ENCODE results near the gene MRPL49.

The MRPL49 gene

DNA sequence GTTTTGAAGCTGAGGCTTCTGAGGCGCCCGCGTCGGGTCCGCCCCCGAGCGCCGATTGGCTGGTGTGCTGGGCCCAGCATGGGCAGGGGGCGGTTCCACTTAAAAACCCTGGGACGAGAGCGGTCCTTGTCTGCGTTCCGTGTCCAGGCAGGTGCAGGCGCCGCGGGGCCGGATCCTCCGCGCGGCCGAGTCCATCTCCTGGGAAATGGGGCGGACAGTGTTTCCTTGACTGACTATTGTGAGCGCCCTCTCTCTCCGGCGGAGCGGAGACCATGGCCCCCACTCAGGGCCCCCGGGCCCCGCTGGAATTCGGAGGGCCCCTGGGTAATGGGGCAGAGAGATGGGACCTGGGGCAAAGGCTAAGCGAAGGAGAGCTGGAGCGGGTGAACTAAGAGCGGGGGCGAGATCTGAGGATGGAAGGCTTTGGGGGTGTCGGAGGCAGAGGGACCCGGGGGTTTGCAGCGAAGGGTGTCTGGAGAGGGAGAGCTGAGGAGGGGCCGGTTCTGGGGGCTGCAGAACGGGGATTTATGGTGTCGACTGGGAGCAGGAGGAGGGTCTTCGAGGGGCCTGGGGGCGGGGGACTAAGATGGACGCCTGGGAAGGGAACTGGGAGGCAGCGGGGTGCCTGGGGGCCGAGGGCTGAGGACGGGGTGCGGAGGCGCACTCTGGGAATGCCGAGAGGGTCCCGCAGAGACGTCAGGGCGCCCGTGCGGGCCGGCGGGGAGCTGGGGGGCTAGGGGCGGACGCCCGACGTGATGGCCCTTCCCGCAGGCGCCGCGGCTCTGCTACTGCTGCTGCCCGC is 10.2 kb upstream of the MRPL49 start, which contains the start of gene TM7SF2:
TSS of gene TM7SF2 (plus strand) at position 129 of the 802 bp plus-strand sequence. CDS start at position 273, 144 bp downstream.
- peak; percentile 87 to 93 (median 88) for DNase-seq
- H3K27ac ChIP-seq (ENCODE audit: insufficient read depth, low read length, poor library complexity, severe bottlenecking), result peak within 1 kb of the TSS; percentile 75
- H3K27me3 ChIP-seq (replicated peaks; ENCODE audit: control insufficient read depth, insufficient read depth, low read length, poor library complexity, severe bottlenecking), result no peaks in the 10 kb centered on the region
- peaks cover 24% of the 10 kb centered on the region for H3K36me3 ChIP-seq (ENCODE audit: control insufficient read depth, insufficient read depth, low read length)
- peak within 1 kb of the TSS; percentile 80 for H3K4me3 ChIP-seq (ENCODE audit: insufficient read depth, low read depth, low read length, poor library complexity, severe bottlenecking)
- peaks cover 45% of the 10 kb centered on the region for H3K4me1 ChIP-seq (ENCODE audit: control insufficient read depth, insufficient read depth, low read length, poor library complexity, severe bottlenecking)
- H3K9me3 ChIP-seq (ENCODE audit: control insufficient read depth, low read length), result no peaks in the 10 kb centered on the region

DNA sequence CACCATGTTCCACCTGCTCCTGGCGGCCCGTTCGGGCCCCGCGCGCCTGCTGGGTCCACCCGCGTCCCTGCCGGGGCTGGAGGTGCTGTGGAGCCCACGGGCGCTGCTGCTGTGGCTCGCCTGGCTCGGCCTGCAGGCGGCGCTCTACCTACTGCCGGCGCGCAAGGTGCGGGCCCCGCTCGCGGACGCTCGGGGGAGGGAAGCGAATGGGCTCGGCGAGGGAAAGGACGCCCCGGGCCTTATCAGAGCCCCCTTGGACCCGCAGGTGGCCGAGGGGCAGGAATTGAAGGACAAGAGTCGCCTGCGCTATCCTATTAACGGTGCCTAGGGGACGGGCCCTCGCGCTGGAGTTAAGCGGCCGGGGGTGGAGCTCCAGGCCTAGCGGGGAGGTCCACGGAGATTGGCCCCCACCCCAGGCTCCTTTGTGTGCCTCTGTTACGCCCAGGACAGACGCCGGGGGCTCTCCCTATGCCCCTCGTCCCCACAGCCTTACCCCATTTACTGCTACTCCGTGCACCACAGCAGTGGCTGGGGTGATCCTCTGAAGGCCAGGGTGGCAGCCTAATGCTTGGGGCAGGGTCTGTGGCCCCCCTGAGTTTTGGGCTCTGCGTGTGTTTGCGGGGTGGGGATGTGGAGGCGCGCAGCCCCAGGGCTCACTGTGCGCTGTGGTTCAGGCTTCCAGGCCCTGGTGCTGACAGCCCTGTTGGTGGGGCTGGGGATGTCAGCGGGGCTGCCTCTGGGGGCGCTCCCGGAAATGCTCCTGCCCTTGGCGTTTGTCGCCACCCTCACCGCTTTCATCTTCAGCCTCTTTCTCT is 9.4 kb upstream of the MRPL49 start:
- Histone ChIP-seq H3K4me1 (ENCODE audit: control insufficient read depth, insufficient read depth, low read length, poor library complexity, severe bottlenecking) (peaks cover 47% of the 10 kb centered on the region), H3K27ac (ENCODE audit: insufficient read depth, low read length, poor library complexity, severe bottlenecking) (peak overlapping the region; percentile 75), H3K4me3 (ENCODE audit: insufficient read depth, low read depth, low read length, poor library complexity, severe bottlenecking) (peak overlapping the region; percentile 80), H3K36me3 (ENCODE audit: control insufficient read depth, insufficient read depth, low read length) (peaks cover 24% of the 10 kb centered on the region), H3K27me3 (replicated peaks; ENCODE audit: control insufficient read depth, insufficient read depth, low read length, poor library complexity, severe bottlenecking) (no peaks in the 10 kb centered on the region), H3K9me3 (ENCODE audit: control insufficient read depth, low read length) (no peaks in the 10 kb centered on the region)
- peak; percentile 53 to 62 (median 59) for DNase-seq

DNA sequence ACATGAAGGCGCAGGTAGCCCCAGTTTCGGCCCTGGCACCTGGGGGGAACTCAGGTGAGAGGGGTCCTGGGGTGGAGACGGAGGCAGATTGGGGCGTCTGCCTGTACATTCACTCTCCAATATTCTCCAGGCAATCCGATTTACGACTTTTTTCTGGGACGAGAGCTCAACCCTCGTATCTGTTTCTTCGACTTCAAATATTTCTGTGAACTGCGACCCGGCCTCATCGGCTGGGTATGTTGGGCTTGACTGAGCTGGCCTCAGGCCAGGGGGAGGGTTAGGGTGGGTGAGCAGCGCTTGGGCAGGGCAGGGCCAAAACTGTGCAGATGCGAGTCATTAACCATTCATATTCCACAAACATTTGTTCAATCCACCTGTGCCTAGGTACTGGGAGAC is 8.8 kb upstream of the MRPL49 start:
- Histone ChIP-seq H3K4me3 (ENCODE audit: insufficient read depth, low read depth, low read length, poor library complexity, severe bottlenecking) (peak overlapping the region; percentile 80), H3K27me3 (replicated peaks; ENCODE audit: control insufficient read depth, insufficient read depth, low read length, poor library complexity, severe bottlenecking) (no peaks in the 10 kb centered on the region), H3K4me1 (ENCODE audit: control insufficient read depth, insufficient read depth, low read length, poor library complexity, severe bottlenecking) (peaks cover 50% of the 10 kb centered on the region), H3K9me3 (ENCODE audit: control insufficient read depth, low read length) (no peaks in the 10 kb centered on the region), H3K27ac (ENCODE audit: insufficient read depth, low read length, poor library complexity, severe bottlenecking) (no peak overlapping the region), H3K36me3 (ENCODE audit: control insufficient read depth, insufficient read depth, low read length) (peaks cover 27% of the 10 kb centered on the region)
- no peak for DNase-seq

DNA sequence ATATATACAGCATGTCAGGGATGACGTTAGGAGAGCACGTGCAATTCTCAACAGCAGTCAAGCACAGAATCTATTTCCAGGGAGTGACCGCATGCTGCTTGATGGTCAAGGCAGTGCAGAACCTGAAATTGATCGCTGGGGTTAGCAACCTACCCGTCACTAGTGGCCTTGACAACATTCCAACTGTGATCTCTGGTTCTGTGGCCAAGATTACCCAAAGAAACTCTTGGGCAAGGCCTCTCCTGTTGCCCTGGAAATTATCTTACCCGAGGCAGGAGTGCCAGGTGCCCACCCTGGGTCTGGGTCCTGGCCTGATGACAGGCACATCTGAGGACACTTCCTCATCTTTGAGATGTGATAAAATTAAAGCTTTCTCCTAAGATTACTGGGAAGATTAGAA is 8.3 kb upstream of the MRPL49 start:
- H3K36me3 ChIP-seq (ENCODE audit: control insufficient read depth, insufficient read depth, low read length), result peaks cover 27% of the 10 kb centered on the region
- H3K9me3 ChIP-seq (ENCODE audit: control insufficient read depth, low read length), result no peaks in the 10 kb centered on the region
- H3K4me1 ChIP-seq (ENCODE audit: control insufficient read depth, insufficient read depth, low read length, poor library complexity, severe bottlenecking), result peaks cover 50% of the 10 kb centered on the region
- H3K27ac ChIP-seq (ENCODE audit: insufficient read depth, low read length, poor library complexity, severe bottlenecking), result peak overlapping the region; percentile 36
- no peak overlapping the region for H3K4me3 ChIP-seq (ENCODE audit: insufficient read depth, low read depth, low read length, poor library complexity, severe bottlenecking)
- H3K27me3 ChIP-seq (replicated peaks; ENCODE audit: control insufficient read depth, insufficient read depth, low read length, poor library complexity, severe bottlenecking), result no peaks in the 10 kb centered on the region
- no peak for DNase-seq

DNA sequence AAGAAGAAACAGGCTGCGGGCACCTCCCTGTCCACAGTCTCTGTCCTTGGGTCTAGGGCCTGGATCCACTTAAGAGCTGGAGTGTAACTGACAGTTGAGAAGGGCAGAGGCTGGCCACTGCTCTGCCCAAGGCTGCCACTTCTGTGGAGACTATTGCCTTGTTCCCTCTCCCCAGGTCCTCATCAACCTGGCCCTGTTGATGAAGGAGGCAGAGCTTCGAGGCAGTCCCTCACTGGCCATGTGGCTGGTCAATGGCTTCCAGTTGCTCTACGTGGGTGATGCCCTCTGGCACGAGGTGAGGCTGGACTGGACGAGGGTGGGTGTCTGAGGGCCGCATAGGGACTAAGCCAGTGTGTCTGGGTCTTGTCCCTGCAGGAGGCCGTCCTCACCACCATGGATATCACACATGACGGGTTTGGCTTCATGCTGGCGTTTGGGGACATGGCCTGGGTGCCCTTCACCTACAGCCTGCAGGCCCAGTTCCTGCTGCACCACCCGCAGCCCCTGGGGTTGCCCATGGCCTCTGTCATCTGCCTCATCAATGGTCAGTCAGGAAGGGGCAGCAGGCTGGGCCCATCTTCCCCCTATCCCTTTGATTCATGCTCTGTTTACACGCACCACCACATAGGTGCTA is 7.5 kb upstream of the MRPL49 start:
- Histone ChIP-seq H3K4me1 (ENCODE audit: control insufficient read depth, insufficient read depth, low read length, poor library complexity, severe bottlenecking) (peaks cover 50% of the 10 kb centered on the region), H3K9me3 (ENCODE audit: control insufficient read depth, low read length) (no peaks in the 10 kb centered on the region), H3K4me3 (ENCODE audit: insufficient read depth, low read depth, low read length, poor library complexity, severe bottlenecking) (no peak overlapping the region), H3K36me3 (ENCODE audit: control insufficient read depth, insufficient read depth, low read length) (peaks cover 25% of the 10 kb centered on the region), H3K27ac (ENCODE audit: insufficient read depth, low read length, poor library complexity, severe bottlenecking) (peak overlapping the region; percentile 18), H3K27me3 (replicated peaks; ENCODE audit: control insufficient read depth, insufficient read depth, low read length, poor library complexity, severe bottlenecking) (no peaks in the 10 kb centered on the region)
- DNase-seq, result no peak

DNA sequence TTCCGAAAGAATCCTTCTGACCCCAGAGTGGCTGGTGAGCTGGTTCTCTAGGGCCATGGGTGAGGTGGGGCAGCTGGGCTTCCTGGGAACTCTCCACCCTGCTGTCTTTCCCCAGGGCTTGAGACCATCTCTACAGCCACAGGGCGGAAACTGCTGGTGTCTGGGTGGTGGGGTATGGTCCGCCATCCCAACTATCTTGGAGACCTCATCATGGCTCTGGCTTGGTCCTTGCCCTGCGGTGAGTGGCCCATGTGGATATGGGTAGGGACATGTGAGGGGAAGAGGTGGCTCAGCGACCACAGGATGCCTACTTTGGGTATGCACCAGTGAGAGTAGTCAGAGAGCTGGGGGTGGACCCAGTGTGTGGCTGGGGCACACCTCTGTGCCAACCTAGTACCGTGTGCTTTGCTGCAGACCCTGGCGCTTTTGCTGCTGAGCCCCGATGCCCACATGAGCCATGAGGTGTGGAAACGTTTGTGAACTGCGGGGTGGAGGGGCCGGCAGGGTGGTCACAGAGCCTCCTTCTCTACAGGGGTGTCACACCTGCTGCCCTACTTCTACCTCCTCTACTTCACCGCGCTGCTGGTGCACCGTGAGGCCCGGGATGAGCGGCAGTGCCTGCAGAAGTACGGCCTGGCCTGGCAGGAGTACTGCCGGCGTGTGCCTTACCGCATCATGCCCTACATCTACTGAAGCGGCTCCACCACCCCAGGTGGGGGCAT is 6.6 kb upstream of the MRPL49 start:
- Histone ChIP-seq H3K27me3 (replicated peaks; ENCODE audit: control insufficient read depth, insufficient read depth, low read length, poor library complexity, severe bottlenecking) (no peaks in the 10 kb centered on the region), H3K27ac (ENCODE audit: insufficient read depth, low read length, poor library complexity, severe bottlenecking) (peak overlapping the region; percentile 18), H3K4me3 (ENCODE audit: insufficient read depth, low read depth, low read length, poor library complexity, severe bottlenecking) (no peak overlapping the region), H3K4me1 (ENCODE audit: control insufficient read depth, insufficient read depth, low read length, poor library complexity, severe bottlenecking) (peaks cover 44% of the 10 kb centered on the region), H3K9me3 (ENCODE audit: control insufficient read depth, low read length) (no peaks in the 10 kb centered on the region), H3K36me3 (ENCODE audit: control insufficient read depth, insufficient read depth, low read length) (peaks cover 34% of the 10 kb centered on the region)
- no peak for DNase-seq

DNA sequence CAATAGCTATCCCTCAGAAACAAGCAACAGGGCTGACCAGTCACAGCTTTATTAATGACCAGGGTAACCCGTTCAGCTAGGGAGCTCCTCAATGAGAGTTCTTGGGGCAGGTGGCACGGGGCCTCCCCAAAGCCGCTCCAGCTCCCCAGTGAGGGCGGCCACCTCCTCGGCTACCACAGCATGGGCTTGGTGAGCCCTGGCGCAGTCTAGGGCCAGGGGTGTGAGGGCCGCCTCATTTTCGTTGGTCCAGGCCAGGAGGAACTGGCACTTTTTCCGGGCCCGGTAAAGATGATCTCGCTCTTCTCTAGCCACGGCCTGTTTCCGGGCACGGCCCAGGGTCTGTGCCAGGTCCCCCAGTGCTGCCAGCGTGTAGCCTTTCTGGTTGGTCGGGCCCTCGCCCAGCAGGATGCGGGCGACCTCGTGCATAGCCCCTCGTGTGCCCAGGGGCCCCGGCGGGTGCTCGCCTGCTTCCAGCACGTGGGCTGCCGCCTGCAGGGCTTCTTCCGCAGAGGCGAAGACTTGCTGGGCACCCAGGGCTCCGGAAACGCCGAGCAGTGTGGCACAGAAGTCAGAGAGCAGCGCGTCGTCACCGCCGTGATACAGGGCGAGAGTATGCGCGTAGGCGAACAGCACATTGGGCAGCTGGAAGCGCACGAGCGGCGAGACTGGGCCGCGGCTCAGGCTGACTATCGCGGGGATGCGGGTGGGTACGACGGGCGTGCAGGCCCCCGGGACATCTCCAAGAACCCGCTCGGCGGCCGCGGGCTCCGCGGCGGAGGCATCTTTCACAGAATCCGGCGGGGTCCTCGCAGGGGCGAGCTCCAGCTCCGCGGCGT is 5.5 kb upstream of the MRPL49 start:
- peak; percentile 31 to 42 (median 36) for DNase-seq
- Histone ChIP-seq H3K27me3 (replicated peaks; ENCODE audit: control insufficient read depth, insufficient read depth, low read length, poor library complexity, severe bottlenecking) (no peaks in the 10 kb centered on the region), H3K36me3 (ENCODE audit: control insufficient read depth, insufficient read depth, low read length) (peaks cover 38% of the 10 kb centered on the region), H3K4me3 (ENCODE audit: insufficient read depth, low read depth, low read length, poor library complexity, severe bottlenecking) (peak overlapping the region; percentile 72), H3K9me3 (ENCODE audit: control insufficient read depth, low read length) (no peaks in the 10 kb centered on the region), H3K4me1 (ENCODE audit: control insufficient read depth, insufficient read depth, low read length, poor library complexity, severe bottlenecking) (peaks cover 39% of the 10 kb centered on the region), H3K27ac (ENCODE audit: insufficient read depth, low read length, poor library complexity, severe bottlenecking) (peak overlapping the region; percentile 92)

DNA sequence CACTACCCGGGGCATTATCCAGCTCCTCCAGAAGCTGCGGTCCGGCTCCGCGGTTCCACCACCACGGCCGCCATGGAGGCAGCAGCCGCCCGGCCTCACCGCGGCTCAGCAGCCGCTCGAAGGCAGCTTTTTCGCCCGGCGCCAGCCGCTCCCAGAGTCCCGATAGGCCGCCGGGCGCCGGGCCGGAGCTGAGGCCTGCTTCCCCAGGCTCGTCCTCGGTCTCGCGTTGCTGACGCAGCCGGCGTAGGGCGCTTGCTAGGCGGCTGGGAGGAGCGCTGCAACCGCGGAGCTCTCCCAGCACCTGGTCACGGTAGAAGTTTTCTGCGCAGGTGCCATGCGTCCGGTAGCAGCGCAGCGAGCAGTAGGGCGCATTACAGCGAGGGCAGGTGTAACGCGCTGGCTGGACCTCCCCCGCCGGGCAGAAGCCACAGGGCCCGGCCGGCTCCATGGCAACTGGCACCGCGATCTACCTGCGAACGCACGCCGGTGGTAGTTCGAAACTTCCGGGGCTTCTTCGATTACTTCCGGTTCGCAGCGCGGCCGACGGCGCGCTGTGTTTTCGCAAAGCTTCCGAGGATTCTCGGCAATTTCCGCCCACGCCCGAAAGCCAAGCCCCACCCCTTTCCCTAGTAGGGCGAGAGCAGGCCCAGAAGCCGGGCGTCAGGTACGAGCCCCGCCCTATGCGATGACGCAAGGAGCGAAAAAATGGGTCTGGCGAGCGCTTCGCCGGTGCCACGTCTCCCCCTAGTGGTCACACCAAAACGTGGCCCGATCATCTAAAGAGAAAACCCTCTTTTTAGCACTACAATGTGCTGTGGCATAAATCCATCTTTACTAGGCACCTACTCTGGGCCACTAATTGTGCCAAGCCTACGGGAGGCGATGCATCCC is 4.7 kb upstream of the MRPL49 start, which contains the start of gene ZNHIT2:
TSS of gene ZNHIT2 (minus strand) at position 496 of the 891 bp plus-strand sequence. CDS start at position 448, 48 bp downstream.
- no peaks in the 10 kb centered on the region for H3K27me3 ChIP-seq (replicated peaks; ENCODE audit: control insufficient read depth, insufficient read depth, low read length, poor library complexity, severe bottlenecking)
- H3K36me3 ChIP-seq (ENCODE audit: control insufficient read depth, insufficient read depth, low read length), result peaks cover 38% of the 10 kb centered on the region
- H3K4me3 ChIP-seq (ENCODE audit: insufficient read depth, low read depth, low read length, poor library complexity, severe bottlenecking), result peak within 1 kb of the TSS; percentile 72
- H3K9me3 ChIP-seq (ENCODE audit: control insufficient read depth, low read length), result no peaks in the 10 kb centered on the region
- DNase-seq, result peak; percentile 99 to 100 (median 100)
- peaks cover 36% of the 10 kb centered on the region for H3K4me1 ChIP-seq (ENCODE audit: control insufficient read depth, insufficient read depth, low read length, poor library complexity, severe bottlenecking)
- H3K27ac ChIP-seq (ENCODE audit: insufficient read depth, low read length, poor library complexity, severe bottlenecking), result peak within 1 kb of the TSS; percentile 92
